Measurements from ENCODE around the gene CEP192. TPM values are rescaled to one million over a fixed set of nuclear protein-coding genes. Genes with fewer than 3 reads are reported as not detected.

Gene CEP192
- total and polyA plus RNA-seq, 10 donors: 13.8 to 41.8 (median 32.4) TPM

- no peaks in the 10 kb centered on the region for H3K9me3 ChIP-seq
- TF ChIP-seq, protein P1, sequence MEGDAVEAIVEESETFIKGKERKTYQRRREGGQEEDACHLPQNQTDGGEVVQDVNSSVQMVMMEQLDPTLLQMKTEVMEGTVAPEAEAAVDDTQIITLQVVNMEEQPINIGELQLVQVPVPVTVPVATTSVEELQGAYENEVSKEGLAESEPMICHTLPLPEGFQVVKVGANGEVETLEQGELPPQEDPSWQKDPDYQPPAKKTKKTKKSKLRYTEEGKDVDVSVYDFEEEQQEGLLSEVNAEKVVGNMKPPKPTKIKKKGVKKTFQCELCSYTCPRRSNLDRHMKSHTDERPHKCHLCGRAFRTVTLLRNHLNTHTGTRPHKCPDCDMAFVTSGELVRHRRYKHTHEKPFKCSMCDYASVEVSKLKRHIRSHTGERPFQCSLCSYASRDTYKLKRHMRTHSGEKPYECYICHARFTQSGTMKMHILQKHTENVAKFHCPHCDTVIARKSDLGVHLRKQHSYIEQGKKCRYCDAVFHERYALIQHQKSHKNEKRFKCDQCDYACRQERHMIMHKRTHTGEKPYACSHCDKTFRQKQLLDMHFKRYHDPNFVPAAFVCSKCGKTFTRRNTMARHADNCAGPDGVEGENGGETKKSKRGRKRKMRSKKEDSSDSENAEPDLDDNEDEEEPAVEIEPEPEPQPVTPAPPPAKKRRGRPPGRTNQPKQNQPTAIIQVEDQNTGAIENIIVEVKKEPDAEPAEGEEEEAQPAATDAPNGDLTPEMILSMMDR (IDR thresholded peaks at IDR 0.05 in 8 of 11, conservative IDR thresholded peaks at IDR 0.05 in 3 of 11): no peak
- TF ChIP-seq POLR2A (IDR thresholded peaks at IDR 0.05) (no peak), POLR2AphosphoS5 (IDR thresholded peaks at IDR 0.05) (no peak)
- 66 to 81% (median 77%) methylated on average over 6 of the region's 6 CpGs for WGBS, 5 donors
- H3K27ac ChIP-seq: no peak overlapping the region
- peaks cover 0 to 45% (median 10%) of the 10 kb centered on the region in 6 donors for H3K4me1 ChIP-seq
- intact Hi-C loops (cut with DNase I; ENCODE audit: low total_unique reads): no loop called here
- no peak overlapping the region for H3K4me3 ChIP-seq
- no peaks in the 10 kb centered on the region for H3K27me3 ChIP-seq (replicated peaks in 1 of 7)
- DNase-seq: no peak
- peaks cover 4 to 55% (median 25%) of the 10 kb centered on the region in 6 donors for H3K36me3 ChIP-seq
These were observed 7.3 kb downstream of the CEP192 start for GRCh38 chr18:12998332-12999060.

DNA sequence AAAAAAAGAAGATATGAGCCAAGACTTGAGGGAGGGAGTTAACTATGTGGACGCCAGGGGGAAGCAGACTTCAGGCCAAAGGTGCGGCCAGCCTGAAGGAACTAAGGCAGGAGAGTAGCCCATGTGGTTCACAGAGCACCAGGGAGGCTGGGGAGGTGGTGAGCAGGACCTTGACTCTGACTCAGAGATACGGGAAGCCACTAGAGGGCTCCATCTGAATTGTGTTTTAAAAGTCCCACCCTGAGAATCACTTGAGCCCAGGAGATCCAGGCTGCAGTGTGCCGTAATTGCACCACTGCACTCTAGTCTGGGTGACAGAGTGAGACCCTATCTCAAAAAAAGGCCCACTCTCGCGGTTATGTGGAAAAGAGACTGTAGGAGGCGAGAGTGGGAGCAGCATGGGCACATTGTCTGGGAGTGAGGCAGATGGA is 12.3 kb downstream of the CEP192 start:
- Histone ChIP-seq H3K9me3 (no peaks in the 10 kb centered on the region), H3K4me1 (peaks cover 0 to 40% (median 9%) of the 10 kb centered on the region in 6 donors), H3K27ac (no peak overlapping the region), H3K4me3 (no peak overlapping the region), H3K27me3 (replicated peaks in 1 of 7) (no peaks in the 10 kb centered on the region), H3K36me3 (peaks cover 4 to 87% (median 27%) of the 10 kb centered on the region in 6 donors)
- intact Hi-C loops (cut with DNase I; ENCODE audit: low total_unique reads): no loop called here
- no peak for TF ChIP-seq POLR2A (IDR thresholded peaks at IDR 0.05)
- TF ChIP-seq, protein P1 (IDR thresholded peaks at IDR 0.05 in 8 of 11, conservative IDR thresholded peaks at IDR 0.05 in 3 of 11): peak in 4 of 11 experiments; percentile 18 to 39 (median 22)
- 71 to 76% (median 74%) methylated on average over 7 of the region's 7 CpGs for WGBS, 5 donors
- no peak for DNase-seq

DNA sequence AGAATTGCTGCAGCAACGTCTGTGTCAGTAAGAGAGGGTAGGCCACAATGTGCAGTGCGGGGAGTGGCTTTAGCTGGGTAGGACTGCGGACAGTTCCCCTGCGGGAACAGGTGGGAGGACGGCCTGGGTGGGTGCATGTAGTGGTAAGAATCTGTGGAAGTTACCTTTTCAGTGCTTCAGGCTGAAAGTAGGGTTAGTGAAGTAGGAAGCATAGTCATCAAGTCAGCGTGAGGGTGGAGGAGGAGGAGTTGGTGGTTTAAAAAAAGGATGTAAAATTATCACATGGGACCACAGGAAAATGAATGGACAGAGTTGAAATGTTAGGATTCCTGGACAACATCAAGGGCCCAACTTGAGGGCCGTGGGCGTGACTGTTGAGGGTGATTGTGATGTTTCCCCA is 13.2 kb downstream of the CEP192 start:
- Histone ChIP-seq H3K27ac (no peak overlapping the region), H3K27me3 (replicated peaks in 1 of 7) (no peaks in the 10 kb centered on the region), H3K4me1 (peaks cover 0 to 31% (median 9%) of the 10 kb centered on the region in 6 donors), H3K9me3 (no peaks in the 10 kb centered on the region), H3K4me3 (no peak overlapping the region), H3K36me3 (peaks cover 4 to 93% (median 37%) of the 10 kb centered on the region in 6 donors)
- intact Hi-C loops (cut with DNase I; ENCODE audit: low total_unique reads): no loop called here
- 81 to 91% (median 85%) methylated on average over 8 of the region's 8 CpGs for WGBS, 5 donors
- no peak for DNase-seq
- no peak for TF ChIP-seq POLR2A (IDR thresholded peaks at IDR 0.05)
- no peak for TF ChIP-seq POLR2AphosphoS5 (IDR thresholded peaks at IDR 0.05)
- TF ChIP-seq, protein P1 (IDR thresholded peaks at IDR 0.05 in 8 of 11, conservative IDR thresholded peaks at IDR 0.05 in 3 of 11): no peak

- no peak for TF ChIP-seq POLR2A (IDR thresholded peaks at IDR 0.05)
- TF ChIP-seq, protein P1 (IDR thresholded peaks at IDR 0.05 in 8 of 11, conservative IDR thresholded peaks at IDR 0.05 in 3 of 11): no peak
- TF ChIP-seq POLR2AphosphoS5 (IDR thresholded peaks at IDR 0.05): no peak
- intact Hi-C loops (cut with DNase I; ENCODE audit: low total_unique reads): no loop called here
- H3K27ac ChIP-seq: no peak overlapping the region
- no peaks in the 10 kb centered on the region for H3K9me3 ChIP-seq
- DNase-seq: no peak
- no peaks in the 10 kb centered on the region for H3K27me3 ChIP-seq (replicated peaks in 1 of 7)
- H3K4me3 ChIP-seq: no peak overlapping the region
- H3K4me1 ChIP-seq: peaks cover 0 to 29% (median 9%) of the 10 kb centered on the region in 6 donors
- H3K36me3 ChIP-seq: peaks cover 4 to 93% (median 44%) of the 10 kb centered on the region in 6 donors
- WGBS, 5 donors: 92 to 100% (median 97%) methylated on average over 1 of the region's 1 CpG
These were observed 14.1 kb downstream of the CEP192 start for GRCh38 chr18:13005289-13005688.

All from spleen (tissue), 11 donors.